Uterus (tissue), 2 donors: ENCODE data around the gene MOV10L1.

Source experiments
- CTCF ChIP-seq, 4 experiments: fragments of 200-600 bp in 2 of 4; fragments of 450-650 bp in 2 of 4; sonication (generic) in 2 of 4; IDR thresholded peaks; one replicate each; pipeline ENCODE4 v1.5.1; 2016 to 2019; ENCODE audit warnings: antibody characterized with exemption in 4 of 4, mild to moderate bottlenecking in 2 of 4, moderate library complexity in 1 of 4
- POLR2A ChIP-seq, 2 donors: fragments of 450-650 bp; IDR thresholded peaks; one replicate each; pipeline ENCODE4 v1.6.1; 2016; ENCODE audit warnings: antibody characterized with exemption in 2 of 2, mild to moderate bottlenecking in 1 of 2, moderate library complexity in 1 of 2

- TF ChIP-seq CTCF (IDR thresholded peaks at IDR 0.05) = no peak
- TF ChIP-seq POLR2A (IDR thresholded peaks at IDR 0.05) = no peak
These were observed 6.8 kb upstream of the MOV10L1 start for GRCh38 chr22:50082961-50083461.
